NCI-H510A (cell line): ENCODE measurements around the gene VASH2.
A peak's percentile ranks its signal among the peaks of the same experiment; 100 is the strongest.
"Not testable (repeated sequence)": the region's sequence is repeated elsewhere in the genome, so short reads cannot be mapped to it uniquely, and the experiment has no call there.

Experiments used
- DNase-seq: peaks from one replicate; lab custom pipeline; 2025; lab: John Stamatoyannopoulos, UW

The VASH2 gene

GRCh38 chr1:212981025-212981495 is 30.7 kb downstream of the VASH2 start:
- no peak for DNase-seq

GRCh38 chr1:212981571-212982328 is 31.4 kb downstream of the VASH2 start:
- no peak for DNase-seq

GRCh38 chr1:212982430-212983152 is 32.2 kb downstream of the VASH2 start:
- DNase-seq = no peak

- DNase-seq = no peak
Observed at GRCh38 chr1:212983482-212983881, 33.1 kb downstream of the VASH2 start.

GRCh38 chr1:212984522-212985291 is 34.4 kb downstream of the VASH2 start:
- no peak for DNase-seq

GRCh38 chr1:212986551-212986950 is 36.2 kb downstream of the VASH2 start:
- DNase-seq = no peak

- no peak for DNase-seq
Observed at GRCh38 chr1:212987702-212988322, 37.5 kb downstream of the VASH2 start.

- no peak for DNase-seq
Observed at GRCh38 chr1:212990276-212990675, 39.9 kb downstream of the VASH2 start.

GRCh38 chr1:212993960-212994359 is 43.6 kb downstream of the VASH2 start:
- not testable (repeated sequence) for DNase-seq

- no peak for DNase-seq
Observed at GRCh38 chr1:212994926-212995325, 44.6 kb downstream of the VASH2 start.

- no peak for DNase-seq
Observed at GRCh38 chr1:213003256-213003655, 52.9 kb downstream of the VASH2 start.

- no peak for DNase-seq
Observed at GRCh38 chr1:213008564-213008963, 58.2 kb downstream of the VASH2 start.

- no peak for DNase-seq
Observed at GRCh38 chr1:213014642-213015041, 64.3 kb downstream of the VASH2 start.

- DNase-seq = peak; percentile 91
Observed at GRCh38 chr1:213015099-213016050, 65.0 kb downstream of the VASH2 start, which contains the start of gene ANGEL2. TSS of gene ANGEL2 (minus strand) at chr1:213015867. CDS start at chr1:213015671, 196 bp downstream.

GRCh38 chr1:213017447-213018273 is 67.3 kb downstream of the VASH2 start:
- no peak for DNase-seq

- DNase-seq = no peak
Observed at GRCh38 chr1:213019450-213019849, 69.1 kb downstream of the VASH2 start.

- no peak for DNase-seq
Observed at GRCh38 chr1:213020016-213020415, 69.7 kb downstream of the VASH2 start.

GRCh38 chr1:213027024-213027423 is 76.7 kb downstream of the VASH2 start:
- not testable (repeated sequence) for DNase-seq

- no peak for DNase-seq
Observed at GRCh38 chr1:213032651-213033050, 82.3 kb downstream of the VASH2 start.

- DNase-seq = no peak
Observed at GRCh38 chr1:213034713-213035112, 84.4 kb downstream of the VASH2 start.
